GM21723 (cell line): ENCODE measurements around the gene BRSK2.
"Not testable (repeated sequence)": the region's sequence is repeated elsewhere in the genome, so short reads cannot be mapped to it uniquely, and the experiment has no call there.

ENCODE experiments used
- ATAC-seq: cut with Tn5 transposase; IDR thresholded peaks from one replicate; pipeline ENCODE4 v1.9.1; 2021; ENCODE audit warnings: mild to moderate bottlenecking, moderate library complexity; ENCODE audit not compliant: unreplicated experiment

BRSK2 gene

GRCh38 chr11:1353383-1354124, 36.2 kb upstream of the BRSK2 start:
- no peak for ATAC-seq

- no peak for ATAC-seq
These were observed 35.4 kb upstream of the BRSK2 start for GRCh38 chr11:1354125-1354938.

GRCh38 chr11:1356007-1356435, 33.7 kb upstream of the BRSK2 start:
- no peak for ATAC-seq

GRCh38 chr11:1356478-1356960, 33.2 kb upstream of the BRSK2 start:
- no peak for ATAC-seq

GRCh38 chr11:1358286-1358685, 31.4 kb upstream of the BRSK2 start:
- no peak for ATAC-seq

- ATAC-seq, result not testable (repeated sequence)
These were observed 30.8 kb upstream of the BRSK2 start for GRCh38 chr11:1358931-1359330.

- no peak for ATAC-seq
These were observed 30.2 kb upstream of the BRSK2 start for GRCh38 chr11:1359556-1359955.

- no peak for ATAC-seq
These were observed 29.4 kb upstream of the BRSK2 start for GRCh38 chr11:1360181-1360834.

- ATAC-seq, result no peak
These were observed 28.8 kb upstream of the BRSK2 start for GRCh38 chr11:1360835-1361357.

- no peak for ATAC-seq
These were observed 27.9 kb upstream of the BRSK2 start for GRCh38 chr11:1361882-1362281.

- ATAC-seq, result no peak
These were observed 22.0 kb upstream of the BRSK2 start for GRCh38 chr11:1367721-1368120.

- ATAC-seq, result no peak
These were observed 21.5 kb upstream of the BRSK2 start for GRCh38 chr11:1368216-1368615.

- no peak for ATAC-seq
These were observed 20.8 kb upstream of the BRSK2 start for GRCh38 chr11:1368966-1369365.

GRCh38 chr11:1369371-1370005, 20.2 kb upstream of the BRSK2 start:
- ATAC-seq, result no peak

- no peak for ATAC-seq
These were observed 19.3 kb upstream of the BRSK2 start for GRCh38 chr11:1370186-1371025.

- ATAC-seq, result no peak
These were observed 18.8 kb upstream of the BRSK2 start for GRCh38 chr11:1371026-1371325.

GRCh38 chr11:1371377-1371776, 18.4 kb upstream of the BRSK2 start:
- ATAC-seq, result no peak

- ATAC-seq, result no peak
These were observed 17.8 kb upstream of the BRSK2 start for GRCh38 chr11:1371836-1372465.

GRCh38 chr11:1372660-1373059, 17.1 kb upstream of the BRSK2 start:
- no peak for ATAC-seq
